K562 (cell line): ENCODE data around the gene PCNX2. TPM values are rescaled to one million over a fixed set of nuclear protein-coding genes. Genes with fewer than 3 reads are reported as not detected.

ENCODE experiments used
- ATAC-seq: fragments of 200-7000 bp; cut with Tn5 transposase; 3 replicates; pipeline ENCODE4 v1.9.1; 2020; ENCODE audit warnings: moderate library complexity
- BruUV-seq: library from RNA; stranded (reverse); fragments of 400-500 nt; replicated peaks from 2 replicates; lab custom pipeline; 2021; lab: Mats Ljungman, UMichigan
- CTCF ChIA-PET: fragments of 300-600 bp; formaldehyde crosslinking; extraction: SDS; loops from one replicate; lab custom pipeline; 2021; ENCODE audit warnings: low intra/inter-chr PET ratio; lab: Yijun Ruan, JAX
- POLR2A ChIA-PET: fragments of 300-600, 350-650 bp; sonication (Branson Sonifier 250); formaldehyde crosslinking; extraction: SDS; loops from one replicate; lab custom pipeline; 2021; ENCODE audit warnings: antibody characterized with exemption, inconsistent platforms; lab: Yijun Ruan, JAX
- DNase-seq, 4 experiments: peaks; one replicate each; pipeline versions ENCODE4 v3.0.0 to v3.0.0-alpha.2; 2011 to 2018; ENCODE audit warnings: low spot score in 3 of 4, mixed read lengths in 3 of 4; ENCODE audit errors: extremely low read depth in 1 of 4
- FAIRE-seq: peaks from 2 replicates; lab custom pipeline; 2011; peaks lifted over from hg19 to GRCh38; lab: Jason Lieb, UNC
- H2AFZ ChIP-seq: 2 replicates; pipeline ENCODE4 v1.6.0; 2011; ENCODE audit warnings: low read depth, low read length, control low read depth, inconsistent platforms
- H3K27ac ChIP-seq: fragments of 200-600 bp; 3 replicates; pipeline ENCODE4 v1.8.0; 2011; ENCODE audit warnings: low read depth, mild to moderate bottlenecking, control low read depth, inconsistent platforms, low read length, moderate library complexity, mixed read lengths; ENCODE audit errors: extremely low read depth
- H3K27me3 ChIP-seq, 2 experiments: fragments of 300-600 bp in 1 of 2; 2 replicates in 1 of 2; 3 replicates in 1 of 2; pipeline versions ENCODE4 v1.6.0 to v1.8.0; 2011; ENCODE audit warnings: inconsistent platforms in 2 of 2, low read length in 2 of 2, mild to moderate bottlenecking in 1 of 2, mixed read lengths in 1 of 2, moderate library complexity in 1 of 2; ENCODE audit not compliant: control insufficient read depth in 2 of 2, insufficient read depth in 2 of 2
- H3K36me3 ChIP-seq: fragments of 300-600 bp; 3 replicates; pipeline ENCODE4 v1.8.0; 2011; ENCODE audit warnings: mild to moderate bottlenecking, low read length, inconsistent platforms; ENCODE audit not compliant: control insufficient read depth, insufficient read depth
- H3K4me1 ChIP-seq, 2 experiments: fragments of 200-600 bp in 1 of 2; replicated peaks in 1 of 2; 2 replicates in 1 of 2; 3 replicates in 1 of 2; pipeline versions ENCODE4 v1.5.1 to v1.8.0; 2011; ENCODE audit warnings: inconsistent platforms in 2 of 2, low read length in 2 of 2, mild to moderate bottlenecking in 1 of 2, mixed read lengths in 1 of 2, moderate library complexity in 1 of 2; ENCODE audit not compliant: control insufficient read depth in 2 of 2, insufficient read depth in 2 of 2
- H3K4me2 ChIP-seq: 2 replicates; pipeline ENCODE4 v1.6.1; 2011; ENCODE audit warnings: low read length, control low read depth, inconsistent platforms, mixed read lengths; ENCODE audit not compliant: insufficient read depth
- H3K4me3 ChIP-seq: fragments of 200-600 bp; sonication (generic), shearing (Covaris generic); 2 replicates; pipeline ENCODE4 v1.5.1; 2016; ENCODE audit warnings: control low read depth, inconsistent platforms
- H3K79me2 ChIP-seq: fragments of 200-600 bp; 3 replicates; pipeline ENCODE4 v1.8.0; 2011; ENCODE audit warnings: low read length, inconsistent platforms; ENCODE audit not compliant: control insufficient read depth, insufficient read depth
- H3K9ac ChIP-seq, 2 experiments: 2 replicates each; pipeline versions ENCODE4 v1.6.0 to v1.6.1; 2011; ENCODE audit warnings: low read depth in 2 of 2, low read length in 2 of 2, control low read depth in 1 of 2, inconsistent platforms in 1 of 2, mild to moderate bottlenecking in 1 of 2, mixed read lengths in 1 of 2; ENCODE audit not compliant: insufficient read depth in 1 of 2
- H3K9me1 ChIP-seq: one replicate; pipeline ENCODE4 v1.6.0; 2011; ENCODE audit warnings: inconsistent platforms, mild to moderate bottlenecking, low read length, moderate library complexity; ENCODE audit not compliant: control insufficient read depth, insufficient read depth
- H3K9me3 ChIP-seq: replicated peaks from 2 replicates; pipeline ENCODE4 v1.5.1; 2011; ENCODE audit warnings: low read depth, low read length, inconsistent platforms; ENCODE audit not compliant: control insufficient read depth, insufficient read depth
- H4K20me1 ChIP-seq: replicated peaks from 2 replicates; pipeline ENCODE4 v1.6.1; 2011; ENCODE audit warnings: low read length, inconsistent platforms, mixed read lengths; ENCODE audit not compliant: control insufficient read depth, insufficient read depth
- LEF1 ChIP-seq: fragments of 450-650 bp; IDR thresholded peaks from 2 replicates; pipeline ENCODE4 v1.6.1; 2016; ENCODE audit warnings: mild to moderate bottlenecking
- MLLT1 ChIP-seq, 2 experiments: fragments of 450-650 bp; IDR thresholded peaks; 2 replicates each; pipeline ENCODE4 v1.6.1; 2016
- NR0B1 ChIP-seq: fragments of 450-650 bp; IDR thresholded peaks from one replicate; pipeline ENCODE4 v1.6.1; 2018; ENCODE audit warnings: mild to moderate bottlenecking, moderate library complexity; ENCODE audit not compliant: partially characterized antibody
- PCBP1 ChIP-seq: fragments of 200-400 bp; formaldehyde crosslinking; IDR thresholded peaks from 2 replicates; pipeline ENCODE4 v1.6.1; 2018; ENCODE audit warnings: mild to moderate bottlenecking, low read depth, low read length; ENCODE audit not compliant: poor library complexity, severe bottlenecking
- PHF8 ChIP-seq: fragments of 200-600 bp; sonication (generic); IDR thresholded peaks from 2 replicates; pipeline ENCODE4 v1.6.1; 2012; ENCODE audit warnings: mixed run types, mild to moderate bottlenecking, inconsistent platforms, low read length, moderate library complexity, borderline replicate concordance
- PYGO2 ChIP-seq: fragments of 450-650 bp; IDR thresholded peaks from 2 replicates; pipeline ENCODE4 v1.6.1; 2016; ENCODE audit warnings: mild to moderate bottlenecking, missing genetic modification characterization, moderate library complexity, missing compliant biosample characterization
- UBTF ChIP-seq, 2 experiments: IDR thresholded peaks; 2 replicates each; pipeline ENCODE4 v1.6.1; 2012; ENCODE audit warnings: improper control_type of control experiment in 2 of 2, low read depth in 2 of 2, low read length in 2 of 2, borderline replicate concordance in 1 of 2
- ZNF41 ChIP-seq: fragments of 250-450 bp; sonication (Bioruptor Pico); conservative IDR thresholded peaks from 2 replicates; pipeline ENCODE4 v1.4.0; 2020; ENCODE audit warnings: mild to moderate bottlenecking
- in situ Hi-C: fragments of 300-500 bp; cut with MboI; formaldehyde crosslinking; loops from 4 replicates; pipeline ENCODE4 v1.15.0; 2018; ENCODE audit warnings: inconsistent platforms, mixed read lengths
- intact Hi-C: fragments of 100-400 bp; cut with micrococcal nuclease; formaldehyde crosslinking; loops from 2 replicates; pipeline ENCODE4 v1.14.2; 2022
- polyA plus RNA-seq, 8 experiments: library from polyadenylated mRNA; depleted of rRNA in 4 of 8; stranded (reverse) in 5 of 8; unstranded in 3 of 8; fragments of >200 nt; fragmentation: Nextera tagmentation in 2 of 8; fragmentation: Illumina TruSeq in 1 of 8; extraction: Ambion mirVana in 2 of 8; extraction: Trizol in 1 of 8; gene quantifications; 2 replicates each; pipeline versions ENCODE4 v1.2.1 to v1.2.3, GENCODE V29; 2011 to 2014; ENCODE audit warnings: inconsistent platforms in 1 of 8, missing spikeins in 1 of 8
- total RNA-seq, 7 experiments: library from RNA; depleted of rRNA in 6 of 7; stranded (reverse); fragments of >200 nt in 6 of 7; fragmentation: Illumina TruSeq in 2 of 7; extraction: Trizol in 2 of 7; gene quantifications; 2 replicates each; pipeline versions ENCODE4 v1.2.1 to v1.2.3, GENCODE V29; 2011 to 2021; ENCODE audit warnings: low replicate concordance in 1 of 7
- TF ChIP-seq, protein P1 (sequence below): fragments of 450-650 bp; formaldehyde crosslinking; IDR thresholded peaks from 2 replicates; pipeline ENCODE4 v1.4.0; 2020; ENCODE audit warnings: mild to moderate bottlenecking, moderate library complexity
- TF ChIP-seq, protein P2 (sequence below), 2 experiments: fragments of 150-350 bp in 1 of 2; IDR thresholded peaks; 2 replicates each; pipeline ENCODE4 v1.6.1; 2012 to 2016; ENCODE audit warnings: low read depth in 2 of 2, low read length in 2 of 2, mild to moderate bottlenecking in 1 of 2, moderate library complexity in 1 of 2

Gene PCNX2
- total and polyA plus RNA-seq, 9 of the 15 experiments (the other 6 are each of a cell fraction or from before 2014, with no cell fraction given), result 0.07 to 0.33 TPM; not detected in 7

DNA sequence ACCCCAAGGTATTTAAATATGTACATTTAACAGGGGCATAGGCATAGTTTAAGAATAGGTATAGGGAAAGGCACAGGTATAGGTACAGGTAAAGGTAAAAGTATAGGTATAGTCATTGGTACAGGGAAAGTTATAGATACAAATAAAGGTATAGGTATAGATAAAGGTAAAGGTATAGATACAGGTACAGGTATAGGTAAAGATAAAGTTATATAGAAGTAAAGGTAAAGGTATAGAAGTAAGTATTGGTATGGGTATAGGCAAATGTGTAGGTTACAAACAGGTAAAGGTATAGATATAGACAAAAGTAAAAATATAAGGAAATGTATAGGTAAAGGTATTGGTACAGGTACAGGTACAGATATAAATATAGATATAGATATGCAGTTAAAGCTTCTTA lies 137.2 kb downstream of the PCNX2 start (continued):
- TF ChIP-seq UBTF (IDR thresholded peaks at IDR 0.05; ENCODE audit: borderline replicate concordance in 1 of 2, low read depth in 2 of 2, low read length in 2 of 2) (no peak), PYGO2 (no peak)
- TF ChIP-seq, protein P1, sequence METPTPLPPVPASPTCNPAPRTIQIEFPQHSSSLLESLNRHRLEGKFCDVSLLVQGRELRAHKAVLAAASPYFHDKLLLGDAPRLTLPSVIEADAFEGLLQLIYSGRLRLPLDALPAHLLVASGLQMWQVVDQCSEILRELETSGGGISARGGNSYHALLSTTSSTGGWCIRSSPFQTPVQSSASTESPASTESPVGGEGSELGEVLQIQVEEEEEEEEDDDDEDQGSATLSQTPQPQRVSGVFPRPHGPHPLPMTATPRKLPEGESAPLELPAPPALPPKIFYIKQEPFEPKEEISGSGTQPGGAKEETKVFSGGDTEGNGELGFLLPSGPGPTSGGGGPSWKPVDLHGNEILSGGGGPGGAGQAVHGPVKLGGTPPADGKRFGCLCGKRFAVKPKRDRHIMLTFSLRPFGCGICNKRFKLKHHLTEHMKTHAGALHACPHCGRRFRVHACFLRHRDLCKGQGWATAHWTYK (CRISPR knock-in tag), result no peak

DNA sequence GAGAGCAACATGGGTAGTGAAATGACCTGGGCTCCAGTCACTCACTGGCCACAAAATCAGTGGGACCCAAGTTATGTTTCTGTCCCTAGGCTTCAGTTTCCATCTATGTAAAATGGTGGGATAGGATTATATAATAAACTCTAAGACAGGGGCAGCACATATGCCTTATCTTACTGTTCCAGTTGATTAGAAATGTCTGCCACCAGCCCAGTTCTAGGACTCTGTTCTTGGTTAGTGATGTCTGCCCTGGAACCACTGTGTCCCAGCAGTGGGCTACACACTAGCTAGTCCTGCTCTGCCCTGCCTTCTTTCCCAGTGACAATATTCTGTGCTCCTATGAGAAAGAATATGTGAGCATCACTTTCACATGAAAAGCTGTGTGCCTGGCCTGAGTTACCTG lies 138.3 kb downstream of the PCNX2 start:
- CTCF ChIA-PET, result interaction anchor here (0.6 kb wide), 1 partner anchor 175 kb away, joined by 3 read pairs; no protein-coding TSS in a partner anchor
- no peak for DNase-seq
- Histone ChIP-seq H3K4me2 (no peak overlapping the region), H3K4me3 (no peak overlapping the region), H4K20me1 (no peaks in the 10 kb centered on the region), H2AFZ (no peak overlapping the region), H3K9me3 (no peaks in the 10 kb centered on the region), H3K27me3 (no peaks in the 10 kb centered on the region; a peak in 1 of 5 replicates), H3K27ac (no peak overlapping the region), H3K4me1 (no peaks in the 10 kb centered on the region), H3K36me3 (no peaks in the 10 kb centered on the region), H3K79me2 (no peaks in the 10 kb centered on the region), H3K9ac (no peak overlapping the region), H3K9me1 (no peaks in the 10 kb centered on the region)
- BruUV-seq, result no TSS peak
- intact Hi-C loops (no loop called here), in situ Hi-C loops (no loop called here)
- no peak for FAIRE-seq
- POLR2A ChIA-PET, result no interaction called here
- ATAC-seq, result peak; percentile 47; the same call in 1 of the 3 replicates
- TF ChIP-seq LEF1, result no peak
- TF ChIP-seq NR0B1, result no peak
- no peak for TF ChIP-seq PCBP1
- TF ChIP-seq MLLT1 (IDR thresholded peaks at IDR 0.05), result peak in 1 of 2 experiments; percentile 88; a peak in 2 of 4 replicates
- TF ChIP-seq, protein P2, sequence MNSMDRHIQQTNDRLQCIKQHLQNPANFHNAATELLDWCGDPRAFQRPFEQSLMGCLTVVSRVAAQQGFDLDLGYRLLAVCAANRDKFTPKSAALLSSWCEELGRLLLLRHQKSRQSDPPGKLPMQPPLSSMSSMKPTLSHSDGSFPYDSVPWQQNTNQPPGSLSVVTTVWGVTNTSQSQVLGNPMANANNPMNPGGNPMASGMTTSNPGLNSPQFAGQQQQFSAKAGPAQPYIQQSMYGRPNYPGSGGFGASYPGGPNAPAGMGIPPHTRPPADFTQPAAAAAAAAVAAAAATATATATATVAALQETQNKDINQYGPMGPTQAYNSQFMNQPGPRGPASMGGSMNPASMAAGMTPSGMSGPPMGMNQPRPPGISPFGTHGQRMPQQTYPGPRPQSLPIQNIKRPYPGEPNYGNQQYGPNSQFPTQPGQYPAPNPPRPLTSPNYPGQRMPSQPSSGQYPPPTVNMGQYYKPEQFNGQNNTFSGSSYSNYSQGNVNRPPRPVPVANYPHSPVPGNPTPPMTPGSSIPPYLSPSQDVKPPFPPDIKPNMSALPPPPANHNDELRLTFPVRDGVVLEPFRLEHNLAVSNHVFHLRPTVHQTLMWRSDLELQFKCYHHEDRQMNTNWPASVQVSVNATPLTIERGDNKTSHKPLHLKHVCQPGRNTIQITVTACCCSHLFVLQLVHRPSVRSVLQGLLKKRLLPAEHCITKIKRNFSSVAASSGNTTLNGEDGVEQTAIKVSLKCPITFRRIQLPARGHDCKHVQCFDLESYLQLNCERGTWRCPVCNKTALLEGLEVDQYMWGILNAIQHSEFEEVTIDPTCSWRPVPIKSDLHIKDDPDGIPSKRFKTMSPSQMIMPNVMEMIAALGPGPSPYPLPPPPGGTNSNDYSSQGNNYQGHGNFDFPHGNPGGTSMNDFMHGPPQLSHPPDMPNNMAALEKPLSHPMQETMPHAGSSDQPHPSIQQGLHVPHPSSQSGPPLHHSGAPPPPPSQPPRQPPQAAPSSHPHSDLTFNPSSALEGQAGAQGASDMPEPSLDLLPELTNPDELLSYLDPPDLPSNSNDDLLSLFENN (IDR thresholded peaks at IDR 0.05; ENCODE audit: low read depth in 2 of 2, low read length in 2 of 2), result 0 out of 4 replicates have a peak, but pooled peaks of 1 of the 2 experiments have one; percentile 70
- TF ChIP-seq ZNF41 (CRISPR knock-in tag), result no peak
- no peak for TF ChIP-seq PHF8
